NCI-H2029 treated with DMSO at 0.1 percent for 48 hours (cell line): ENCODE results near the gene HHIP.

Experiments
- DNase-seq: peaks from one replicate; lab custom pipeline; 2025; lab: John Stamatoyannopoulos, UW

Gene HHIP

GRCh38 chr4:144658015-144658567 is 12.1 kb downstream of the HHIP start:
- DNase-seq, result no peak

DNA sequence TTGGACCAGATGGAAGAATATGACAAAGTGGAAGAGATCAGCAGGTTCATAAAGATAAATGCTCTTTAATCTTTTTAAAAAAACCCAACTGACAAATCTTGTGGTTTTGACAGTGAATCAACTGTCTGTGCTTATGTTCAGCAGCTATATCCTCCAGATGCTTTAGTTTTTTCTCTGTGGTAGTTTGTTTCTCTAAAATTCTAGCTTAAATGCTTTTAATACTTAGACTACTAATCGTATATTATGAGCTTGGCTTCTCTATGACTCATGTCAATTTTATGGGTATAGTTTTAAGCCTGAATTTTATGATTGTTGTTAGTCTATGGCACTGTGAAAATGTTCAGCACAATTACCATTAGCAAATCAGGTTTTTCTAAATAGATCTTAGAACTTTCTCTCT is 12.9 kb downstream of the HHIP start:
- no peak for DNase-seq

DNA sequence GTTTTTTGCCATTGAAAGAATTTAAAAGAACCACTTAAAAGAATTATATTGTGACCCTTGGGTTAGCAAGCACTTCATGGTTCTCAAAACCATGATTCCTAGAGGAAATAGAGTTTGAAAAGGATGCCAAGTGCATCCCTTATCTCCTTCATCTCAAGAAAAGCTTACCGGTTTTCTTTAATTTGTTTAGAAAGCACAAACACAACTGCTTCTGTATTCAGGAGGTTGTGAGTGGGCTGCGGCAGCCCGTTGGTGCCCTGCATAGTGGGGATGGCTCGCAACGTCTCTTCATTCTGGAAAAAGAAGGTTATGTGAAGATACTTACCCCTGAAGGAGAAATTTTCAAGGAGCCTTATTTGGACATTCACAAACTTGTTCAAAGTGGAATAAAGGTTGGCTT is 13.5 kb downstream of the HHIP start:
- no peak for DNase-seq

DNA sequence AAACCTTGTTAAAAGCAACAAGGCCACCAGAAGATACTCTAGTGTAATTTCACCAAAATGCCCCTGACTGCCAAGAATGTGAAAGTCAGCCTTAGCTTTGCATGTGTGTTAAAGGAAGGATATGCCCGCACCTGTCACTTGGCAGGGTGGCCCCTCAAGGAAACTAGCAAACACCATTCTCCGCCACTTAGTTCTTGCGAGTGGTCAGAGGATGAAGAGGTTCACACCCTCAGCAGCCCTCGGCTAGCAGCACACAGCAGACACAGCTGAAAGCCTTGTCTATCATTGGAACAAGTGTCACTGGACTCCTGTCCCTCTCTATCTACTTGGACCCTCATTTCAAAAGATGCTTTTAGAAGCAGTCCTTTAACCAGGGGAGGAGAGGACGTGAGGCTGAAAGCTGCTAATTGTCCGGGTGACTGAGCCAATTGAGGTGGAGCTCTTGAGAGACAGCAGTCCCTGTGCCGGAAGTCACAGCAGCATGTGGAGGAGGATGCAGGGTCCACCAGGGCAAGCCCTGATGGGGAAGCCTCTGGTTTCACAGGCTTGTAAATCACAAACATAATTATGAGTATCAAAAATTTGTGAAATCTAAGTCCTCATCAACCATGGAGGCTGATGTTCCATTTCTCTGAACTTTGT is 18.0 kb downstream of the HHIP start:
- no peak for DNase-seq

DNA sequence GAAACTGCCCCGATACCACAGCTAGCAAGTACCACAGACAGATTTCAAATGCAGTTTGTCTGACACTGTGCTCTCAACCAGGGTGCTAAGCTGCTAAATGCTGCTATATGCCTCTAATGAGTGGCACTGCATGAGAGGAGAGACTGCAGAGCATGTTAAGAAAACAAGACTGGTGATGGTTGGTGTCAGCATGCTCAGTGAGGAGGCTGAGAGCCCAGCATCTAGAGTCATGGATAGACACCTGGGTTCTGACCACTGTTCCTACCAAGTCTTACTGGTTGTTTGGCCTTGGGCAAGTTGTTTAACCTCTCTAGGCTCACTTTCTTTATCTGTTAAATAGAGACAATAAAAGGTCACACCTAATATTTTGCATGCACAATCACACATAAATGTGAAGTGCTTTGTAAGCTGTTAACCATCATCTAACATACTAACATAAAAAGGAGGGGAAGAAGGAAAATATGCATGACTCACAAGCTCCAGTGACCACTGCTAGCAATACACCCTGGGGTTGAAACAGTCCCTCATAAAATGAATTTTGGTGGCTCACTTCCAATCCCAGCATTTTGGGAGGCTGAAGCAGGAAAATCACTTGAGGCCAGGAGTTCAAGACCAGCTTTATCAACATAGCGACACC is 20.7 kb downstream of the HHIP start:
- no peak for DNase-seq

DNA sequence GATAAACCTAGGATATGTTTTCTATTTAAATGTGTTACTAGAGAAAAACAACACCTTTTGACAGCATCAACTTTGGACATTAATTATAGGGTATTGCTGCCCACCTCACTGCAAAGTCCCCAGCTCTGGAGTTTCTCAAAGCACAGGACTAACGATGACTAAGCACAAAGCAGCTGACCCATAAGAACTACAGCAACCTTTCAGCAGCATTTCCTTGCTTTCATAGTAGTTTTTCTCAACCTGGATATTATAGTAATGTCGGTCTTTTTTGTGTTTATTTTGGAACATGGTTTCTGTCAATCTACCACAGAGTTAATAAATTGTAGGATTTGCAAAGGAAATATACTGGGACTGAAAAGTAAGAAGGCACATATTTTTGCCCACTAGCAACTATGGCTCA is 21.5 kb downstream of the HHIP start:
- no peak for DNase-seq

DNA sequence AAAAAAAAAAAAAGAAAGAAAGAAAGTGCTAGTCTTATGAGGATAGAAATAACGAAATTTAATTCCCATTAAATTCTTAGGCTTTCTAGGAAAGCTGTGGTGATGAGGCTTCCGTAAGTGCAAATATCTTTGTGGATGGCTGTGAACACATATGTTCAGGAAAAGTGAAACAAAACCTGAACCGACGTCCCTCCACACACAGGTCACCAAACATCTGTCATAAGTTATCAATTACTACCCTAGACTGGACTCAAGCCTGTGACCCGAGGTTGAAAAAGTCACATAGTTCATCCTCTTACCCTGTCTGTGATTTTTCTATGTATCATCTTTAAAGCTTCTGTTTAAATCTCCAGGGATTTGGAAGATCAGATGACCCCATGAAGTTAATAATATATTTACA is 24.8 kb downstream of the HHIP start:
- no peak for DNase-seq

DNA sequence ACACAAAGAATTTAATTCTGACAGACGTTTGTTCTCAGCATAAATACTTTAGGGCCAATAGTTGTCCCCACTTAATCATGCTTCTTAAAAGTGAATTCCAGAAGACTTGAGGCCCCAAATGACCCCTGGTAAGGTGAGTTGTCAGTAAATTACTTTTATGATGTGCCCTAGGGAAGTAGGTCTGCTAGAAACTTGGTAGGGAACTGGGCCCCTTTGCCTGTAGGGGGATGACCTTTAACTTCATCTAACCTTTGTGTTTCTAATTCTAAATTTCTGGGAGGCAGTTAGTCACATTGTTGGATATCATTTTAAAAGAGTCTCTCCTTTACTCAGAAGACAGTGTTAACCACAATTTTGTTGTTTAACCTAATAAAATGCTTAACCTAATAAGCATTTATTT is 28.8 kb downstream of the HHIP start:
- no peak for DNase-seq

- no peak for DNase-seq
Observed at GRCh38 chr4:144681806-144682205, 35.9 kb downstream of the HHIP start.

DNA sequence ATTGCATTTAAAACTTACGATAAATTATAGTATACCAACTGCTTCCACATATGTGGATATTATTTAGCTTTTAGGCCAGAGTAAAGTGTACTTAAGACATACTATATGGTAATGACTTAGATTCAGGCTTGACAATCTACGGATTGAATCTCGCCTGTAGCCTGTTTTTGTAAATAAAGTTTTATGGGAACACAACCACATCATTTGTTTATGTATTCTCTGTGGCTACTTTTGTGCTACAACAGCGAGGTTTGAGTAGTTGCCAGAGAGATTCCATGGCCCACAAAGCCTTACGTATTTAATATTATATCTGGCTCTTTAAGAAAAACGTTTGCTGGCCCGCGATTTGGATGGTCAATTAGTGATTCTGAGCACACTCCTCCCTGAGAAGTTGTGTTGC is 37.6 kb downstream of the HHIP start:
- no peak for DNase-seq

DNA sequence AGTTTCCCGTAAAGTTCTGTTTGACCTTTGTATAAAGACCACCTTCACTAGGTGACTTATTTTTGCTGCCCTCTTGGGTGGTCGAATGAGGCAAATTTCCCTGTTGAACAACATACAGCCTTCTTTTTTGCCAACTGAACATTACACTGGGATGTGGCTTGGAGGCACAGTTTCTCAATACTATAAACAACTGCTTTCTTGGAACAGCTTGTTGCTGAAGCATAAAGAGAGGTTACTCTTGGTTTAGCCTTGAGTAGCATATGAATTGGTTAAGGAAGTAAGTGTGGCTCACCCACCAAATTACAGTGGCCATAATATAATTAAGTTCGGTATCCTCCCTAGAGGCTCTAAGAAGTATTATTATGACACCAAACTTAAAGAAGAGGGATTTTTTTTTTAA is 40.0 kb downstream of the HHIP start:
- DNase-seq, result no peak

DNA sequence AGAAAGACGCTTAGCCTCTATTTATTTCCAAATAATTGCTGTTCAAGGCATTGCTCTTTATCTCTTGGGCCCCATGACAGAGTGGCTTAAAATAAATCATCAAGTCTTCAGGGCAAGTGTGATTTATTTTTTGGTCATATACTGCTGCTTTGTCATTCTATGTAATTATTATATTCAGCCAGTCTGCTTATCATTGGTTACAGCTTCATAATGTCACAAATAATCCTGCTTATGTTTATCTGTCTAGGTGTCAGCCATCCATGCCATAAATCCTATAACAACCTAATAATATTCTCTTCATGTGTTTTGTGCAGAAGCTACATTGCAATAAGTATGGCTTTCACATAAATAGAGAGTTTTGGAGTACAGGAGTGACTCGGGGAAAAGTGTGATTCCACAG is 41.0 kb downstream of the HHIP start:
- no peak for DNase-seq

GRCh38 chr4:144687466-144687865 is 41.5 kb downstream of the HHIP start:
- no peak for DNase-seq

GRCh38 chr4:144688035-144688569 is 42.1 kb downstream of the HHIP start:
- no peak for DNase-seq

DNA sequence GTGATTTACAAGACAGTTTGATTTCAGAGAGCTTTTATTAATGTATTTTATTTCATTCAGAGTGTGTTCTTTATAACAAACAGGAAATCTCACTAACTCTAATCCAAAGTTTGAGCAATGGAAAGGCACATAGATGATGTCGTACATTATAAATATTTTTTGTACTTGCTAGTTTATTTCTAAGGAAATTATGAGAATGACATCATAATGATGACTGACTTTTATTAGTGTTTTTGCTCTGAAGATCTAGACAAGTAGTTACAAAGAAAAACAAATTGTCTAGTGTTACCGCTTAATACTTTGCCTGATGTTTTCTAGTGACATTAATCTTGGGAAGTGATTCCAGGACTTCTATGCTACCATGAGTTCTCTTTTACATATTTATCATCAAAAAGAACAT is 43.2 kb downstream of the HHIP start:
- DNase-seq, result no peak

GRCh38 chr4:144695721-144696120 is 49.8 kb downstream of the HHIP start:
- DNase-seq, result no peak

GRCh38 chr4:144696376-144696775 is 50.4 kb downstream of the HHIP start:
- no peak for DNase-seq

DNA sequence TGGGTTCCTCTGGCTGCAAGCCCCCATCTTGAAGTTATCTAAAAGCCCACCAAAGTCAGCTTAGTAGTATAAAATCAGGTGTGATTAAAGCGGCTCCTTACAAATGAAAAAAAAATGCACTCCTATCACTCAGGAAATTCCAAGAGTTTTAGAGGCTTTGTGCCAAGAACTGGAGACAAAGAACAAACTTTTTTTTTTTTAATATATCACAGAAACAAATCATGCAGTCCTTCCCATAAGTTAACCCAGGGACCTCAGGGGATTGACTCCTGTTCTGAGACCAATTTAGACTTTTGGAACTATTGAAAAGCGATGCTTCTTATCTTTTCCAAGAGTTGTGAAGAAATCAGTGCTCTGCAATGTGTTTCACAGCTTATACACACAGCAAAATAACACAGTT is 53.6 kb downstream of the HHIP start:
- no peak for DNase-seq

GRCh38 chr4:144701683-144702233 is 55.8 kb downstream of the HHIP start:
- DNase-seq, result no peak

- no peak for DNase-seq
Observed at GRCh38 chr4:144703494-144703893, 57.5 kb downstream of the HHIP start.

GRCh38 chr4:144705601-144706590 is 59.9 kb downstream of the HHIP start:
- DNase-seq, result no peak

DNA sequence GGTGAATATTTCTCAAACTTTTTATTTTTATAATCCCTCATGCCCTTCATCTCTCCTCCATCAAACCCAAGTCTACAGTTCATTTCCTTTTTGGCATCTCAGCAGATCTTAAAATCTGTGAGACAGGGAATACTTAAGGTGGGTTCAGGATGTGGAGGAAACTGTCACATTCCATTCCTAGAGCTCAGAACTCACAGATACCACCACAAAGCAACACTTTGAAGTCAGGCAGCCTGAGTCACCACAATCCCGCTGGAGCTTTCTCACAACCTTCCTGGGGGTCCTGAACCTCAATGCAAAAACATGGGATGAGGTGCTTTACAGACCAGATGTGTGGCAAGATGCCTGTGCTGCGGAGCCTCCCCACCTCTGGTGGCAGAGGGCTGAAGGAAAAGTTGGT is 63.2 kb downstream of the HHIP start:
- DNase-seq, result no peak
